ENCODE data around the gene AJAP1. TPM values are rescaled to one million over a fixed set of nuclear protein-coding genes. Genes with fewer than 3 reads are reported as not detected.

The AJAP1 gene
- total RNA-seq, 1 donor from 2014 or later: 0.46 TPM

DNA sequence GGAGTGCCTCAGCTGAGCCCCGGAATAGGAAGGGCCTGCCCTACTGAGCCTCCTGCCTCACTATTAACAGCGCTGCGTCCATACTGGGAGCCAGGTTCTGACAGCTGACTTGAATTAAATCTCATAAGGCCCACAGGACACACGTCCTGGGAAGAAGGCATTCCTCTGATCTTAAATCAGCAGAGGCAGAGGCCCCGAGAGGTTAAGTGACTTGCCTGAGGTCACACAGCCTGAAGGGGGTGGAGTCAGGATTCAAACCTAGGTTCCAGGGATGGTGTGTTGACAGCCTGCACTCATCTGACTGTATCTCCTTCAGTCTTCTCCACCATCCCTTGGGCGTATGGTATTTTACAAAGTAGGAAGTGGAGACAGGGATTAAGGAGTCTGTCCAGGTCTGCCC lies 79.8 kb downstream of the AJAP1 start:
- no peak for DNase-seq (ENCODE audit: low spot score, unreplicated experiment)
- H3K4me3 Mint-ChIP-seq (ENCODE audit: low read depth): no peak overlapping the region
- peaks cover 8% of the 10 kb centered on the region for H3K4me1 Mint-ChIP-seq (ENCODE audit: low read depth)
- H3K36me3 Mint-ChIP-seq (ENCODE audit: insufficient read depth): no peaks in the 10 kb centered on the region
- peaks cover 4% of the 10 kb centered on the region for H3K9me3 Mint-ChIP-seq (ENCODE audit: low read depth)
- H3K27ac Mint-ChIP-seq: no peak overlapping the region
- TF ChIP-seq, protein P1, sequence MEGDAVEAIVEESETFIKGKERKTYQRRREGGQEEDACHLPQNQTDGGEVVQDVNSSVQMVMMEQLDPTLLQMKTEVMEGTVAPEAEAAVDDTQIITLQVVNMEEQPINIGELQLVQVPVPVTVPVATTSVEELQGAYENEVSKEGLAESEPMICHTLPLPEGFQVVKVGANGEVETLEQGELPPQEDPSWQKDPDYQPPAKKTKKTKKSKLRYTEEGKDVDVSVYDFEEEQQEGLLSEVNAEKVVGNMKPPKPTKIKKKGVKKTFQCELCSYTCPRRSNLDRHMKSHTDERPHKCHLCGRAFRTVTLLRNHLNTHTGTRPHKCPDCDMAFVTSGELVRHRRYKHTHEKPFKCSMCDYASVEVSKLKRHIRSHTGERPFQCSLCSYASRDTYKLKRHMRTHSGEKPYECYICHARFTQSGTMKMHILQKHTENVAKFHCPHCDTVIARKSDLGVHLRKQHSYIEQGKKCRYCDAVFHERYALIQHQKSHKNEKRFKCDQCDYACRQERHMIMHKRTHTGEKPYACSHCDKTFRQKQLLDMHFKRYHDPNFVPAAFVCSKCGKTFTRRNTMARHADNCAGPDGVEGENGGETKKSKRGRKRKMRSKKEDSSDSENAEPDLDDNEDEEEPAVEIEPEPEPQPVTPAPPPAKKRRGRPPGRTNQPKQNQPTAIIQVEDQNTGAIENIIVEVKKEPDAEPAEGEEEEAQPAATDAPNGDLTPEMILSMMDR (IDR thresholded peaks at IDR 0.05; ENCODE audit: unreplicated experiment): no peak
- peaks cover 23% of the 10 kb centered on the region for H3K27me3 Mint-ChIP-seq

DNA sequence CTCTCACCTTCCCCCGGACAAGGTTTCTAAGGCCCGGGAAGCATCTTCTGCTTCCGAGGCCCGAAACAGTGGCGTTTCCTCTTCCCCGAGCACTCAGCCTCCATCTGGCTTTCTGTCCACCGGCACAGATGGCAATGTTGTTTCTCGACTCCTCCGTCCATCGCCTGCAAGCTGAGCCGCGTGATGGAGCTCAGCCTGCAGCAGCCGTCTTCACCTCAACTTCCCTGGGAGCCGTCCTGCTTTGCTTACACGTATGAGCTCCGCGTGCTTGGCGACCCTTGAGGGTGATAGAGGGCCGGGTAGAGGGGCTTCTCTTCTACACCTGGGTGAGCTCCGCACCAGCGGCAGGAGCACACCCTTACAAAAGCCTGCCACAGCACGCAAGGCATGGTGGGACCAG lies 80.4 kb downstream of the AJAP1 start:
- DNase-seq (ENCODE audit: low spot score, unreplicated experiment): no peak
- H3K4me1 Mint-ChIP-seq (ENCODE audit: low read depth): peaks cover 6% of the 10 kb centered on the region
- TF ChIP-seq, protein P1 (IDR thresholded peaks at IDR 0.05; ENCODE audit: unreplicated experiment): no peak
- peaks cover 4% of the 10 kb centered on the region for H3K9me3 Mint-ChIP-seq (ENCODE audit: low read depth)
- no peak overlapping the region for H3K27ac Mint-ChIP-seq
- H3K4me3 Mint-ChIP-seq (ENCODE audit: low read depth): no peak overlapping the region
- H3K36me3 Mint-ChIP-seq (ENCODE audit: insufficient read depth): no peaks in the 10 kb centered on the region
- peaks cover 21% of the 10 kb centered on the region for H3K27me3 Mint-ChIP-seq

DNA sequence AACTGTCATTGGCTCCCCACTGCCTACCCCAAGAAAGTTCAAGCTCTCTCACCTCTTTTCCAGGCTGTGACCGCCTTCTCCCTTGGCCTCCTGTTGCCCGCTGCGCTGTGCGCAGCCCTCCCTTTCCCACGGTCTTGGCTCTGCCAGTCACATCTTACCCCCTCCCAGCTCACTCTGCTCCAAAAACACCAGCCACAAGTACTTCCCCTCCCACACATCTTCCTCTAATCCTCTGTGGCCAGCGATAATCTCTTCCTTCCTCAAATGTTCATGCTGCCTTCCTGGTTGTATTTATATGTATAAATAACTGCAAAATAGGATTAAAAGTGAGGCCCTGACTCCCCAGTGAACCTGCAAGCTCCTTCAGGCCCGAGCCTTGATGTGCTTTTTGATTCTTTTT lies 81.8 kb downstream of the AJAP1 start:
- Mint-ChIP-seq H3K27me3 (peaks cover 16% of the 10 kb centered on the region), H3K36me3 (ENCODE audit: insufficient read depth) (no peaks in the 10 kb centered on the region), H3K4me1 (ENCODE audit: low read depth) (no peaks in the 10 kb centered on the region), H3K4me3 (ENCODE audit: low read depth) (no peak overlapping the region), H3K27ac (no peak overlapping the region), H3K9me3 (ENCODE audit: low read depth) (peaks cover 4% of the 10 kb centered on the region)
- DNase-seq (ENCODE audit: low spot score, unreplicated experiment): no peak
- TF ChIP-seq, protein P1 (IDR thresholded peaks at IDR 0.05; ENCODE audit: unreplicated experiment): no peak

DNA sequence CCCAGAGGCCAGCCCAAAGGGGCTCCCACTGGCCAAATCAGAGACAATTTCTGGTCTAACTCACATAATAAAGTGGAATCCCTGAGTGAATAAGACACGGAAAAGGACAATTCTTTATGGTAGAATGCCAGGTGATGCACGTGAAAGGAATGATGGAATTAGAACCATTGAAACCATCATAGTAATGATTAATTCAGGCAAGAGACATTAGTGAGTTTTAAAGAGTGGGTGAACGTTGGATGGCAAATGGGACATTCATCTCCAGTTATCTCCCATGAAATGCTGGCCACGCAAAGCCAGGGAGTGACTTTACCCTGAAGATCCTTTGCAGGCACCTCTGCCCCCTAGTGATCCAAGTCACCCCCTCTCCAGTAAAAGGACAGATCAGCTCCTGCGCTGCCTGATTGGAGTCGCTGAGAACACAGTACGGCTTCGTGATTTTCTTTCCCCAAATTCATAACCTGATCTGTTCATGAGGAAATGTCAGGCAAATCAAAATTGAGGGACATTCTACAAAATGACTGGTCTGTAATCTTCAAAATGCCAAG lies 87.5 kb downstream of the AJAP1 start:
- no peaks in the 10 kb centered on the region for H3K36me3 Mint-ChIP-seq (ENCODE audit: insufficient read depth)
- TF ChIP-seq, protein P1 (IDR thresholded peaks at IDR 0.05; ENCODE audit: unreplicated experiment): no peak
- H3K27me3 Mint-ChIP-seq: peaks cover 13% of the 10 kb centered on the region
- no peak overlapping the region for H3K4me3 Mint-ChIP-seq (ENCODE audit: low read depth)
- no peak overlapping the region for H3K27ac Mint-ChIP-seq
- no peak for DNase-seq (ENCODE audit: low spot score, unreplicated experiment)
- H3K4me1 Mint-ChIP-seq (ENCODE audit: low read depth): no peaks in the 10 kb centered on the region
- H3K9me3 Mint-ChIP-seq (ENCODE audit: low read depth): peaks cover 4% of the 10 kb centered on the region

DNA sequence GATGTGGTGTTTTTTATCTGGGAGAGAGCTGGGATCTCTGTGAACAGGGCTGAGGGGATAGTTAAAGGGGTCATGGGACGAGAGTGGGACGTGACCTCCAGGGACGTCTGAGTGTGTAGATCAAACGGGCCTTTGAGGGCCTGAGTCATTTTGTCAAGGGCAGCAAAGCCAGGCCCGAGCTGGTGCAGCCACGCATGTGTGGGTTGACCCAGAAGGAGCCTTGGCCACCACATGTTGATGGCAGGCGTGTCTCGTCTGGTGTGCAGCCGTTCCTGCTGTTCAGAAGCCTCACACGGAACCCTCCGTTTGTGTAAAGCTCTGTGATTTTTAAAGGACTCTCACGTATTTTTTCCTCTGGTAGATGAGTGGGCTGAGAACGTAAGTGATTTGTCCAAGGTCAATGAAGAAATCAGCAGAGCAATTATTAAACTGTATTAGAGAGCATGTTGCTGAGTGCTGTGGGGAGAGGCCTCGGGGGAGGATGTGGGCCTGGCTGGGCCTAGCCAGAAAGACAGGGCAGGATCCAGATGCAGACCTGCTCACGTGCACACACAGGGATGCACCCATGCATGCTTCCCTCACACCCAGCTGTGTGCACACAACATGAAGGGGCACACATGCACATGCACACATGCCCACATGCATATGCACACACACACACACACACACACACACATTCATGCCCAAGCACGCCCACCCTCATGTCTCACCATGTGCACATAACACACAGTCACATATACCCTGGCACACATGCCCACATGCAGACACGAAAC lies 89.8 kb downstream of the AJAP1 start:
- Mint-ChIP-seq H3K27me3 (peaks cover 13% of the 10 kb centered on the region), H3K36me3 (ENCODE audit: insufficient read depth) (no peaks in the 10 kb centered on the region), H3K4me1 (ENCODE audit: low read depth) (no peaks in the 10 kb centered on the region), H3K9me3 (ENCODE audit: low read depth) (no peaks in the 10 kb centered on the region), H3K4me3 (ENCODE audit: low read depth) (no peak overlapping the region), H3K27ac (no peak overlapping the region)
- TF ChIP-seq, protein P1 (IDR thresholded peaks at IDR 0.05; ENCODE audit: unreplicated experiment): no peak
- no peak for DNase-seq (ENCODE audit: low spot score, unreplicated experiment)

Measured in progenitor cell of endocrine pancreas (in vitro differentiated cells).